Prostate gland (tissue), 2 donors: ENCODE measurements around the gene ZC3H12D.

Source experiments
- POLR2AphosphoS5 ChIP-seq: sonication (generic); formaldehyde crosslinking; IDR thresholded peaks from one replicate; pipeline ENCODE4 v1.6.1; 2017; ENCODE audit warnings: antibody characterized with exemption
- TF ChIP-seq, protein P1 (sequence below), 4 experiments: fragments of 200-600 bp in 2 of 4; fragments of 450-650 bp in 2 of 4; sonication (generic) in 2 of 4; IDR thresholded peaks; 1 replicate in 3 of 4; 2 replicates in 1 of 4; pipeline ENCODE4 v1.5.1; 2016 to 2019; ENCODE audit warnings: antibody characterized with exemption in 4 of 4, mild to moderate bottlenecking in 2 of 4, moderate library complexity in 2 of 4

DNA sequence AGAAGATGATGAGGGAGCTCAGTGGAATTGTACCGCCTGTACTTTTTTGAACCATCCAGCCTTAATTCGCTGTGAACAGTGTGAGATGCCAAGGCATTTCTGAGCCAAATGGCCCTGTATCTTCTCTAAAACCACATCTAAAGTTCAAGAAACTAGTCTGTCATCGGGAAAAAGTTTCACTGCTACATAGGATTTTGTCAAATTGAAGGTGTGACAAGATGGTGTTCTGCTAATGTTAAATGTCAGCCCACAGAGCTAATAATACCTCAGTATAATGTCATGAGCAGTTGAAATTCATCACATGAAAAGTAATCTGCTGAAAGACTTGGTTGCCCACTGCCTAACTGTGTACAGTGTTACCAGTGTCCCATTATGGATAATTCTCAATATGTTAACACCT, 75.2 kb downstream of the ZC3H12D start:
- no peak for TF ChIP-seq POLR2AphosphoS5
- TF ChIP-seq, protein P1, sequence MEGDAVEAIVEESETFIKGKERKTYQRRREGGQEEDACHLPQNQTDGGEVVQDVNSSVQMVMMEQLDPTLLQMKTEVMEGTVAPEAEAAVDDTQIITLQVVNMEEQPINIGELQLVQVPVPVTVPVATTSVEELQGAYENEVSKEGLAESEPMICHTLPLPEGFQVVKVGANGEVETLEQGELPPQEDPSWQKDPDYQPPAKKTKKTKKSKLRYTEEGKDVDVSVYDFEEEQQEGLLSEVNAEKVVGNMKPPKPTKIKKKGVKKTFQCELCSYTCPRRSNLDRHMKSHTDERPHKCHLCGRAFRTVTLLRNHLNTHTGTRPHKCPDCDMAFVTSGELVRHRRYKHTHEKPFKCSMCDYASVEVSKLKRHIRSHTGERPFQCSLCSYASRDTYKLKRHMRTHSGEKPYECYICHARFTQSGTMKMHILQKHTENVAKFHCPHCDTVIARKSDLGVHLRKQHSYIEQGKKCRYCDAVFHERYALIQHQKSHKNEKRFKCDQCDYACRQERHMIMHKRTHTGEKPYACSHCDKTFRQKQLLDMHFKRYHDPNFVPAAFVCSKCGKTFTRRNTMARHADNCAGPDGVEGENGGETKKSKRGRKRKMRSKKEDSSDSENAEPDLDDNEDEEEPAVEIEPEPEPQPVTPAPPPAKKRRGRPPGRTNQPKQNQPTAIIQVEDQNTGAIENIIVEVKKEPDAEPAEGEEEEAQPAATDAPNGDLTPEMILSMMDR (IDR thresholded peaks at IDR 0.05) = no peak
